Endothelial cell of umbilical vein (primary cell): ENCODE data around the gene NUP155. TPM values are rescaled to one million over a fixed set of nuclear protein-coding genes. Genes with fewer than 3 reads are reported as not detected.

Source experiments
- BruUV-seq: library from RNA; stranded (reverse); fragments of 400-500 nt; replicated peaks from 2 replicates; lab custom pipeline; 2021; lab: Mats Ljungman, UMichigan
- CTCF ChIA-PET: fragments of 300-600, 350-600 bp; sonication (Branson Sonifier 250); formaldehyde crosslinking; loops from one replicate; lab custom pipeline; 2021; ENCODE audit warnings: antibody characterized with exemption, inconsistent platforms; lab: Charles Lee
- POLR2A ChIA-PET: fragments of 300-600, 350-600 bp; sonication (Branson Sonifier 250); formaldehyde crosslinking; loops from one replicate; lab custom pipeline; 2021; ENCODE audit warnings: antibody characterized with exemption, inconsistent platforms; lab: Charles Lee
- DNase-seq: peaks from one replicate; pipeline ENCODE4 v3.0.0-alpha.2; 2011; ENCODE audit warnings: low read depth, low spot score
- FAIRE-seq: peaks from 2 replicates; lab custom pipeline; 2011; peaks lifted over from hg19 to GRCh38; lab: Jason Lieb, UNC
- H2AFZ ChIP-seq: 2 replicates; pipeline ENCODE4 v1.6.0; 2012; ENCODE audit warnings: low read depth, low read length, control low read depth, inconsistent platforms
- H3K27ac ChIP-seq: 2 replicates; pipeline ENCODE4 v1.5.1; 2011; ENCODE audit warnings: low read depth, mild to moderate bottlenecking, control low read depth, low read length, moderate library complexity; ENCODE audit not compliant: insufficient read depth
- H3K27me3 ChIP-seq, 2 experiments: 2 replicates each; pipeline versions ENCODE4 v1.6.0 to v1.6.1; 2011; ENCODE audit warnings: low read length in 2 of 2, mixed read lengths in 1 of 2; ENCODE audit not compliant: control insufficient read depth in 2 of 2, insufficient read depth in 2 of 2
- H3K36me3 ChIP-seq, 2 experiments: 2 replicates in 1 of 2; 3 replicates in 1 of 2; pipeline ENCODE4 v1.5.1; 2011; ENCODE audit warnings: low read length in 2 of 2, mild to moderate bottlenecking in 1 of 2, moderate library complexity in 1 of 2; ENCODE audit not compliant: control insufficient read depth in 2 of 2, insufficient read depth in 2 of 2; ENCODE audit errors: extremely low read depth in 1 of 2
- H3K4me1 ChIP-seq: 3 replicates; pipeline ENCODE4 v1.5.1; 2011; ENCODE audit warnings: mild to moderate bottlenecking, low read length; ENCODE audit not compliant: control insufficient read depth, insufficient read depth; ENCODE audit errors: extremely low read depth
- H3K4me2 ChIP-seq: 2 replicates; pipeline ENCODE4 v1.6.1; 2011; ENCODE audit warnings: low read length, control low read depth, mixed read lengths; ENCODE audit not compliant: insufficient read depth
- H3K4me3 ChIP-seq, 3 experiments: fragments of 200-600 bp in 1 of 3; sonication (generic), shearing (Covaris generic) in 1 of 3; replicated peaks in 1 of 3; 2 replicates each; pipeline ENCODE4 v1.5.1; 2011 to 2016; ENCODE audit warnings: control low read depth in 3 of 3, low read length in 3 of 3, mild to moderate bottlenecking in 2 of 3, inconsistent platforms in 1 of 3, low read depth in 1 of 3, moderate library complexity in 1 of 3; ENCODE audit not compliant: insufficient read depth in 1 of 3
- H3K79me2 ChIP-seq: 2 replicates; pipeline ENCODE4 v1.6.0; 2012; ENCODE audit warnings: low read length, inconsistent platforms; ENCODE audit not compliant: control insufficient read depth, insufficient read depth
- H3K9ac ChIP-seq: replicated peaks from 2 replicates; pipeline ENCODE3; 2011; ENCODE audit warnings: low read length, control low read depth; ENCODE audit not compliant: insufficient read depth; ENCODE audit errors: extremely low read depth
- H3K9me1 ChIP-seq: replicated peaks from 3 replicates; pipeline ENCODE4 v1.6.0; 2011; ENCODE audit warnings: mild to moderate bottlenecking, low read length; ENCODE audit not compliant: control insufficient read depth, insufficient read depth; ENCODE audit errors: extremely low read depth
- H3K9me3 ChIP-seq: replicated peaks from 2 replicates; pipeline ENCODE4 v1.5.1; 2012; ENCODE audit warnings: low read length, inconsistent platforms; ENCODE audit not compliant: control insufficient read depth, insufficient read depth
- H4K20me1 ChIP-seq: replicated peaks from 2 replicates; pipeline ENCODE3; 2011; ENCODE audit warnings: mild to moderate bottlenecking, low read length; ENCODE audit not compliant: control insufficient read depth, insufficient read depth; ENCODE audit errors: extremely low read depth
- CTCF ChIP-seq, 2 donors: IDR thresholded peaks; 1 replicate in 1 of 2; 2 replicates in 1 of 2; pipeline ENCODE4 v1.5.1; 2011; ENCODE audit warnings: low read length in 2 of 2, mild to moderate bottlenecking in 2 of 2, moderate library complexity in 2 of 2, control low read depth in 1 of 2, inconsistent platforms in 1 of 2, low read depth in 1 of 2; ENCODE audit not compliant: insufficient read depth in 1 of 2; ENCODE audit errors: extremely low read depth in 1 of 2
- EZH2 ChIP-seq: IDR thresholded peaks from 2 replicates; pipeline ENCODE4 v1.6.1; 2012; ENCODE audit warnings: borderline replicate concordance, low read depth, mild to moderate bottlenecking, moderate library complexity, low read length, inconsistent platforms; ENCODE audit not compliant: severe bottlenecking
- FOS ChIP-seq: IDR thresholded peaks from 2 replicates; pipeline ENCODE4 v1.6.1; 2011; ENCODE audit warnings: mild to moderate bottlenecking, low read length, moderate library complexity, borderline replicate concordance; ENCODE audit not compliant: insufficient read depth
- GATA2 ChIP-seq: IDR thresholded peaks from 2 replicates; pipeline ENCODE4 v1.7.0; 2011; ENCODE audit warnings: low read depth, mild to moderate bottlenecking, moderate library complexity, mixed read lengths, low read length; ENCODE audit not compliant: insufficient read length, insufficient read depth
- JUN ChIP-seq: IDR thresholded peaks from 2 replicates; pipeline ENCODE4 v1.6.1; 2011; ENCODE audit warnings: borderline replicate concordance, low read depth; ENCODE audit not compliant: insufficient read length, insufficient read depth
- MAX ChIP-seq: IDR thresholded peaks from 2 replicates; pipeline ENCODE4 v1.6.1; 2011; ENCODE audit not compliant: insufficient read depth, insufficient read length
- MYC ChIP-seq: IDR thresholded peaks from one replicate; pipeline ENCODE4 v1.6.1; 2011; ENCODE audit warnings: mild to moderate bottlenecking, low read depth, low read length
- POLR2A ChIP-seq: IDR thresholded peaks from 2 replicates; pipeline ENCODE4 v1.6.1; 2012; ENCODE audit warnings: low read depth, mild to moderate bottlenecking, control low read depth, low read length
- POLR2AphosphoS5 ChIP-seq: IDR thresholded peaks from 2 replicates; pipeline ENCODE4 v1.6.1; 2012; ENCODE audit warnings: low read depth, mild to moderate bottlenecking, control low read depth, low read length, moderate library complexity; ENCODE audit not compliant: insufficient read depth
- dilution Hi-C: fragments of 300-500 bp; cut with MboI; formaldehyde crosslinking; loops from one replicate; pipeline ENCODE4 v1.15.0; 2019; ENCODE audit warnings: low sequenced_read_pairs; ENCODE audit not compliant: extremely low pct_ligation_motif_present
- intact Hi-C: fragments of 100-400 bp; cut with micrococcal nuclease; formaldehyde crosslinking; loops from one replicate; pipeline ENCODE4 v1.10.0; 2022
- polyA plus RNA-seq, 4 experiments: library from polyadenylated mRNA; depleted of rRNA in 3 of 4; stranded (reverse) in 3 of 4; unstranded in 1 of 4; fragments of >200 nt; gene quantifications; 2 replicates each; pipeline versions ENCODE4 v1.2.1 to v1.2.3, GENCODE V29; 2011 to 2012; ENCODE audit warnings: missing spikeins in 1 of 4
- total RNA-seq: library from RNA; stranded (reverse); gene quantifications from 2 replicates; pipeline ENCODE4 v1.2.3, GENCODE V29; 2021

The NUP155 gene
- total and polyA plus RNA-seq, 2 donors (not counting 3 experiments of a cell fraction or from before 2014, with no cell fraction given), result 11.1 to 36.6 TPM

GRCh38 chr5:37319037-37319782 lies 51.7 kb downstream of the NUP155 start:
- Histone ChIP-seq H3K4me1 (peaks cover 8% of the 10 kb centered on the region), H3K4me3 (no peak overlapping the region), H3K4me2 (no peak overlapping the region), H4K20me1 (no peaks in the 10 kb centered on the region), H2AFZ (no peak overlapping the region), H3K9ac (no peak overlapping the region), H3K27me3 (no peaks in the 10 kb centered on the region), H3K36me3 (peaks cover 0 to 8% of the 10 kb centered on the region in 2 experiments), H3K9me1 (no peaks in the 10 kb centered on the region), H3K27ac (no peak overlapping the region), H3K9me3 (no peaks in the 10 kb centered on the region), H3K79me2 (no peaks in the 10 kb centered on the region)
- dilution Hi-C loops, result no loop called here
- TF ChIP-seq POLR2A, result no peak
- TF ChIP-seq GATA2, result no peak
- TF ChIP-seq JUN, result no peak
- no peak for TF ChIP-seq CTCF (IDR thresholded peaks at IDR 0.05; ENCODE audit: extremely low read depth in 1 of 2, insufficient read depth in 1 of 2, low read depth in 1 of 2, low read length in 2 of 2)
- no peak for TF ChIP-seq FOS
- TF ChIP-seq MYC, result no peak
- TF ChIP-seq EZH2, result no peak
- TF ChIP-seq MAX, result no peak
- TF ChIP-seq POLR2AphosphoS5, result no peak
- intact Hi-C loops, result loop anchor here (10.0 kb wide), 1 partner anchor 254 kb away; no protein-coding TSS in a partner anchor
- FAIRE-seq (peak; percentile 28), DNase-seq (no peak)
- ChIA-PET CTCF (no interaction called here), POLR2A (no interaction called here)
- no TSS peak for BruUV-seq
